Measurements from ENCODE around the gene ASPN. TPM values are rescaled to one million over a fixed set of nuclear protein-coding genes. Genes with fewer than 3 reads are reported as not detected.

The ASPN gene
- total and polyA plus RNA-seq, 4 donors, result 6.4 to 11.4 (median 6.9) TPM

- Histone ChIP-seq H3K4me3 (ENCODE audit: low read depth in 1 of 3, low read length in 3 of 3) (no peak overlapping the region), H3K9me3 (ENCODE audit: control insufficient read depth in 4 of 4, low read length in 3 of 4) (no peaks in the 10 kb centered on the region), H3K36me3 (ENCODE audit: control insufficient read depth in 4 of 4, insufficient read depth in 3 of 4, low read depth in 1 of 4, low read length in 3 of 4) (no peaks in the 10 kb centered on the region), H3K9ac (ENCODE audit: low read depth in 1 of 2, low read length in 2 of 2) (no peak overlapping the region), H3K4me1 (ENCODE audit: control insufficient read depth in 4 of 4, insufficient read depth in 4 of 4, low read length in 3 of 4) (no peaks in the 10 kb centered on the region), H3K27ac (ENCODE audit: low read depth in 1 of 2, low read length in 2 of 2) (no peak overlapping the region), H3K27me3 (ENCODE audit: control insufficient read depth in 4 of 4, insufficient read depth in 4 of 4, low read length in 3 of 4) (no peaks in the 10 kb centered on the region)
- DNase-seq (ENCODE audit: low spot score), result no peak
- WGBS, result 92% methylated on average over 1 of the region's 1 CpG
- no peak for TF ChIP-seq EGR1 (IDR thresholded peaks at IDR 0.05; ENCODE audit: low read depth in 2 of 2)
- no peak for TF ChIP-seq ATF3 (IDR thresholded peaks at IDR 0.05)
- no peak for TF ChIP-seq HNF4G (IDR thresholded peaks at IDR 0.05)
- TF ChIP-seq FOXA2 (IDR thresholded peaks at IDR 0.05), result no peak
- TF ChIP-seq FOXA1 (IDR thresholded peaks at IDR 0.05), result no peak
- no peak for TF ChIP-seq HNF4A (conservative IDR thresholded peaks at IDR 0.05)
- TF ChIP-seq, protein P1, sequence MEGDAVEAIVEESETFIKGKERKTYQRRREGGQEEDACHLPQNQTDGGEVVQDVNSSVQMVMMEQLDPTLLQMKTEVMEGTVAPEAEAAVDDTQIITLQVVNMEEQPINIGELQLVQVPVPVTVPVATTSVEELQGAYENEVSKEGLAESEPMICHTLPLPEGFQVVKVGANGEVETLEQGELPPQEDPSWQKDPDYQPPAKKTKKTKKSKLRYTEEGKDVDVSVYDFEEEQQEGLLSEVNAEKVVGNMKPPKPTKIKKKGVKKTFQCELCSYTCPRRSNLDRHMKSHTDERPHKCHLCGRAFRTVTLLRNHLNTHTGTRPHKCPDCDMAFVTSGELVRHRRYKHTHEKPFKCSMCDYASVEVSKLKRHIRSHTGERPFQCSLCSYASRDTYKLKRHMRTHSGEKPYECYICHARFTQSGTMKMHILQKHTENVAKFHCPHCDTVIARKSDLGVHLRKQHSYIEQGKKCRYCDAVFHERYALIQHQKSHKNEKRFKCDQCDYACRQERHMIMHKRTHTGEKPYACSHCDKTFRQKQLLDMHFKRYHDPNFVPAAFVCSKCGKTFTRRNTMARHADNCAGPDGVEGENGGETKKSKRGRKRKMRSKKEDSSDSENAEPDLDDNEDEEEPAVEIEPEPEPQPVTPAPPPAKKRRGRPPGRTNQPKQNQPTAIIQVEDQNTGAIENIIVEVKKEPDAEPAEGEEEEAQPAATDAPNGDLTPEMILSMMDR (IDR thresholded peaks at IDR 0.05; ENCODE audit: low read depth, low read length, missing input control), result no peak
- TF ChIP-seq NR2F2 (IDR thresholded peaks at IDR 0.05), result no peak
- TF ChIP-seq SP1 (IDR thresholded peaks at IDR 0.05), result no peak
Measured at GRCh38 chr9:92467041-92467440, 15.3 kb downstream of the ASPN start.

GRCh38 chr9:92463984-92464383, 18.3 kb downstream of the ASPN start:
- Histone ChIP-seq H3K27me3 (ENCODE audit: control insufficient read depth in 4 of 4, insufficient read depth in 4 of 4, low read length in 3 of 4) (no peaks in the 10 kb centered on the region), H3K9me3 (ENCODE audit: control insufficient read depth in 4 of 4, low read length in 3 of 4) (no peaks in the 10 kb centered on the region), H3K4me1 (ENCODE audit: control insufficient read depth in 4 of 4, insufficient read depth in 4 of 4, low read length in 3 of 4) (no peaks in the 10 kb centered on the region), H3K4me3 (ENCODE audit: low read depth in 1 of 3, low read length in 3 of 3) (no peak overlapping the region), H3K9ac (ENCODE audit: low read depth in 1 of 2, low read length in 2 of 2) (no peak overlapping the region), H3K27ac (ENCODE audit: low read depth in 1 of 2, low read length in 2 of 2) (no peak overlapping the region), H3K36me3 (ENCODE audit: control insufficient read depth in 4 of 4, insufficient read depth in 3 of 4, low read depth in 1 of 4, low read length in 3 of 4) (peaks cover 0 to 1% (median 0%) of the 10 kb centered on the region in 4 donors)
- 82% methylated on average over 3 of the region's 3 CpGs for WGBS
- TF ChIP-seq NR2F2 (IDR thresholded peaks at IDR 0.05) (no peak), FOXA1 (IDR thresholded peaks at IDR 0.05) (no peak), RAD21 (IDR thresholded peaks at IDR 0.05) (no peak), JUND (IDR thresholded peaks at IDR 0.05) (no peak), FOXA2 (IDR thresholded peaks at IDR 0.05) (no peak), RXRA (IDR thresholded peaks at IDR 0.05) (no peak), TAF1 (conservative IDR thresholded peaks at IDR 0.05) (no peak), YY1 (IDR thresholded peaks at IDR 0.05) (no peak), HNF4G (IDR thresholded peaks at IDR 0.05) (no peak), SP1 (IDR thresholded peaks at IDR 0.05) (no peak), ATF3 (IDR thresholded peaks at IDR 0.05) (no peak), EGR1 (IDR thresholded peaks at IDR 0.05; ENCODE audit: low read depth in 2 of 2) (no peak), GABPA (IDR thresholded peaks at IDR 0.05 in 1 of 2, conservative IDR thresholded peaks at IDR 0.05 in 1 of 2) (no peak), HNF4A (conservative IDR thresholded peaks at IDR 0.05) (no peak)
- TF ChIP-seq, protein P2, sequence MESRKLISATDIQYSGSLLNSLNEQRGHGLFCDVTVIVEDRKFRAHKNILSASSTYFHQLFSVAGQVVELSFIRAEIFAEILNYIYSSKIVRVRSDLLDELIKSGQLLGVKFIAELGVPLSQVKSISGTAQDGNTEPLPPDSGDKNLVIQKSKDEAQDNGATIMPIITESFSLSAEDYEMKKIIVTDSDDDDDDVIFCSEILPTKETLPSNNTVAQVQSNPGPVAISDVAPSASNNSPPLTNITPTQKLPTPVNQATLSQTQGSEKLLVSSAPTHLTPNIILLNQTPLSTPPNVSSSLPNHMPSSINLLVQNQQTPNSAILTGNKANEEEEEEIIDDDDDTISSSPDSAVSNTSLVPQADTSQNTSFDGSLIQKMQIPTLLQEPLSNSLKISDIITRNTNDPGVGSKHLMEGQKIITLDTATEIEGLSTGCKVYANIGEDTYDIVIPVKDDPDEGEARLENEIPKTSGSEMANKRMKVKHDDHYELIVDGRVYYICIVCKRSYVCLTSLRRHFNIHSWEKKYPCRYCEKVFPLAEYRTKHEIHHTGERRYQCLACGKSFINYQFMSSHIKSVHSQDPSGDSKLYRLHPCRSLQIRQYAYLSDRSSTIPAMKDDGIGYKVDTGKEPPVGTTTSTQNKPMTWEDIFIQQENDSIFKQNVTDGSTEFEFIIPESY (IDR thresholded peaks at IDR 0.05), result no peak
- TF ChIP-seq, protein P1 (IDR thresholded peaks at IDR 0.05; ENCODE audit: low read depth, low read length, missing input control), result no peak
- TF ChIP-seq, protein P3, sequence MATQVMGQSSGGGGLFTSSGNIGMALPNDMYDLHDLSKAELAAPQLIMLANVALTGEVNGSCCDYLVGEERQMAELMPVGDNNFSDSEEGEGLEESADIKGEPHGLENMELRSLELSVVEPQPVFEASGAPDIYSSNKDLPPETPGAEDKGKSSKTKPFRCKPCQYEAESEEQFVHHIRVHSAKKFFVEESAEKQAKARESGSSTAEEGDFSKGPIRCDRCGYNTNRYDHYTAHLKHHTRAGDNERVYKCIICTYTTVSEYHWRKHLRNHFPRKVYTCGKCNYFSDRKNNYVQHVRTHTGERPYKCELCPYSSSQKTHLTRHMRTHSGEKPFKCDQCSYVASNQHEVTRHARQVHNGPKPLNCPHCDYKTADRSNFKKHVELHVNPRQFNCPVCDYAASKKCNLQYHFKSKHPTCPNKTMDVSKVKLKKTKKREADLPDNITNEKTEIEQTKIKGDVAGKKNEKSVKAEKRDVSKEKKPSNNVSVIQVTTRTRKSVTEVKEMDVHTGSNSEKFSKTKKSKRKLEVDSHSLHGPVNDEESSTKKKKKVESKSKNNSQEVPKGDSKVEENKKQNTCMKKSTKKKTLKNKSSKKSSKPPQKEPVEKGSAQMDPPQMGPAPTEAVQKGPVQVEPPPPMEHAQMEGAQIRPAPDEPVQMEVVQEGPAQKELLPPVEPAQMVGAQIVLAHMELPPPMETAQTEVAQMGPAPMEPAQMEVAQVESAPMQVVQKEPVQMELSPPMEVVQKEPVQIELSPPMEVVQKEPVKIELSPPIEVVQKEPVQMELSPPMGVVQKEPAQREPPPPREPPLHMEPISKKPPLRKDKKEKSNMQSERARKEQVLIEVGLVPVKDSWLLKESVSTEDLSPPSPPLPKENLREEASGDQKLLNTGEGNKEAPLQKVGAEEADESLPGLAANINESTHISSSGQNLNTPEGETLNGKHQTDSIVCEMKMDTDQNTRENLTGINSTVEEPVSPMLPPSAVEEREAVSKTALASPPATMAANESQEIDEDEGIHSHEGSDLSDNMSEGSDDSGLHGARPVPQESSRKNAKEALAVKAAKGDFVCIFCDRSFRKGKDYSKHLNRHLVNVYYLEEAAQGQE (IDR thresholded peaks at IDR 0.05), result no peak
- TF ChIP-seq, protein P4, sequence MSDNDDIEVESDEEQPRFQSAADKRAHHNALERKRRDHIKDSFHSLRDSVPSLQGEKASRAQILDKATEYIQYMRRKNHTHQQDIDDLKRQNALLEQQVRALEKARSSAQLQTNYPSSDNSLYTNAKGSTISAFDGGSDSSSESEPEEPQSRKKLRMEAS (IDR thresholded peaks at IDR 0.05), result no peak
- no peak for DNase-seq (ENCODE audit: low spot score)

All from liver (tissue), 9 donors.